Common myeloid progenitor, CD34-positive (primary cell): ENCODE data around the gene CCL27.

Experiments used
- CTCF ChIA-PET: fragments of 350-600 bp; sonication (Branson Sonifier 250); formaldehyde crosslinking; loops from one replicate; lab custom pipeline; 2021; ENCODE audit warnings: antibody characterized with exemption; lab: Charles Lee
- POLR2A ChIA-PET: fragments of 350-600 bp; sonication (Branson Sonifier 250); formaldehyde crosslinking; loops from one replicate; lab custom pipeline; 2021; ENCODE audit warnings: antibody characterized with exemption; lab: Charles Lee
- DNase-seq, 3 donors: peaks; one replicate each; pipeline versions ENCODE4 v3.0.0 to v3.0.0-alpha.2; 2013
- H3K27ac ChIP-seq, 2 experiments: 1 replicate in 1 of 2; 2 replicates in 1 of 2; pipeline ENCODE4 v1.7.0; 2013; ENCODE audit warnings: inconsistent platforms in 2 of 2, low read length in 2 of 2, mild to moderate bottlenecking in 2 of 2, low read depth in 1 of 2, moderate library complexity in 1 of 2; ENCODE audit not compliant: severe bottlenecking in 2 of 2, insufficient read depth in 1 of 2, poor library complexity in 1 of 2
- H3K27me3 ChIP-seq, 5 experiments: replicated peaks in 2 of 5; 1 replicate in 3 of 5; 2 replicates in 2 of 5; pipeline versions ENCODE4 v1.6.1 to v1.7.0; 2013; ENCODE audit warnings: low read length in 4 of 5, mild to moderate bottlenecking in 2 of 5, moderate library complexity in 2 of 5, inconsistent platforms in 1 of 5; ENCODE audit not compliant: insufficient read depth in 5 of 5, control insufficient read depth in 4 of 5
- H3K36me3 ChIP-seq, 4 experiments: 1 replicate in 2 of 4; 2 replicates in 2 of 4; pipeline versions ENCODE4 v1.6.1 to v1.7.0; 2013; ENCODE audit warnings: low read length in 3 of 4, control low read depth in 1 of 4, mild to moderate bottlenecking in 1 of 4; ENCODE audit not compliant: control insufficient read depth in 4 of 4, insufficient read depth in 4 of 4
- H3K4me1 ChIP-seq, 4 experiments: 1 replicate in 3 of 4; 2 replicates in 1 of 4; pipeline versions ENCODE4 v1.6.1 to v1.7.1; 2013; ENCODE audit warnings: low read length in 3 of 4, mild to moderate bottlenecking in 3 of 4, control low read depth in 1 of 4, inconsistent platforms in 1 of 4, moderate library complexity in 1 of 4; ENCODE audit not compliant: control insufficient read depth in 4 of 4, insufficient read depth in 4 of 4; ENCODE audit errors: control extremely low read depth in 1 of 4
- H3K4me3 ChIP-seq, 7 experiments: 1 replicate in 4 of 7; 2 replicates in 3 of 7; pipeline versions ENCODE4 v1.5.1 to v1.7.0; 2013; ENCODE audit warnings: mild to moderate bottlenecking in 7 of 7, low read length in 6 of 7, moderate library complexity in 6 of 7, inconsistent platforms in 2 of 7, low read depth in 2 of 7, control low read depth in 1 of 7; ENCODE audit not compliant: insufficient read depth in 4 of 7, control insufficient read depth in 1 of 7; ENCODE audit errors: extremely low read depth in 1 of 7
- H3K9me3 ChIP-seq, 5 experiments: 1 replicate in 4 of 5; 2 replicates in 1 of 5; pipeline versions ENCODE4 v1.6.1 to v1.7.1; 2013; ENCODE audit warnings: low read length in 4 of 5, mild to moderate bottlenecking in 2 of 5, inconsistent platforms in 1 of 5, low read depth in 1 of 5, moderate library complexity in 1 of 5; ENCODE audit not compliant: control insufficient read depth in 4 of 5, insufficient read depth in 2 of 5; ENCODE audit errors: control extremely low read depth in 1 of 5
- WGBS: methylation state at CpG from one replicate; pipeline ENCODE4 v1.1.5; 2013; ENCODE audit not compliant: insufficient coverage; 5-methylcytosine and 5-hydroxymethylcytosine counted together

The CCL27 gene

GRCh38 chr9:34629491-34629808 lies 33.0 kb downstream of the CCL27 start:
- no peak for DNase-seq
- Histone ChIP-seq H3K27ac (no peak overlapping the region), H3K4me1 (peaks cover 0 to 14% (median 7%) of the 10 kb centered on the region in 4 experiments), H3K36me3 (peaks cover 0 to under 1% (median 0%) of the 10 kb centered on the region in 4 experiments), H3K9me3 (no peaks in the 10 kb centered on the region), H3K4me3 (peak overlapping the region in 2 of 7 experiments; percentile 66), H3K27me3 (peaks cover 11 to 71% (median 35%) of the 10 kb centered on the region in 5 experiments)
- ChIA-PET POLR2A (no interaction called here), CTCF (interaction anchor here (1.2 to 10.7 kb wide), 4 partner anchors 9 to 19 kb away, joined by 4 to 293 read pairs (median 6); partner anchors contain the start of genes DCTN3, RPP25L and SIGMAR1)
- WGBS, result 31% methylated on average over 4 of the region's 5 CpGs

- Histone ChIP-seq H3K36me3 (no peaks in the 10 kb centered on the region), H3K27me3 (peaks cover 11 to 76% (median 39%) of the 10 kb centered on the region in 5 experiments), H3K4me1 (peaks cover 0 to 19% (median 8%) of the 10 kb centered on the region in 4 experiments), H3K4me3 (peak within 1 kb of the TSS in 6 of 7 experiments; percentile 23 to 66 (median 46)), H3K27ac (no peak within 1 kb of the TSS), H3K9me3 (no peaks in the 10 kb centered on the region)
- CTCF ChIA-PET, result interaction anchor here (0.5 to 10.7 kb wide), 5 partner anchors 9 to 27 kb away, joined by 4 to 293 read pairs (median 5); partner anchors contain the start of genes DCTN3, RPP25L and SIGMAR1
- peak in 2 of 3 donors; percentile 33 to 42 for DNase-seq
- 2% methylated on average over 51 of the region's 69 CpGs for WGBS
- POLR2A ChIA-PET, result no interaction called here
Observed at GRCh38 chr9:34628656-34629490, 33.6 kb downstream of the CCL27 start, which contains the start of gene ARID3C. Gene ARID3C, minus strand, starts transcription at chr9:34629066. Its CDS starts 1,052 bp downstream, at chr9:34628014.

GRCh38 chr9:34627716-34628655 lies 34.5 kb downstream of the CCL27 start:
- Histone ChIP-seq H3K4me3 (peak overlapping the region in 5 of 7 experiments; percentile 29 to 66 (median 57)), H3K9me3 (no peaks in the 10 kb centered on the region), H3K27me3 (peaks cover 11 to 85% (median 43%) of the 10 kb centered on the region in 5 experiments), H3K27ac (no peak overlapping the region), H3K4me1 (peaks cover 0 to 28% (median 9%) of the 10 kb centered on the region in 4 experiments), H3K36me3 (no peaks in the 10 kb centered on the region)
- DNase-seq, result no peak
- ChIA-PET POLR2A (no interaction called here), CTCF (interaction anchor here (1.3 to 10.7 kb wide), 4 partner anchors 10 to 18 kb away, joined by 4 to 293 read pairs (median 6); partner anchors contain the start of genes RPP25L and SIGMAR1)
- WGBS, result 26% methylated on average over 15 of the region's 20 CpGs

- no peaks in the 10 kb centered on the region for H3K36me3 ChIP-seq
Observed at GRCh38 chr9:34625186-34625486, 37.3 kb downstream of the CCL27 start.

GRCh38 chr9:34624475-34625185 lies 37.8 kb downstream of the CCL27 start:
- ChIA-PET CTCF (interaction anchor here (0.7 to 7.6 kb wide), 6 partner anchors 9 to 26 kb away, joined by 3 to 82 read pairs (median 3); partner anchors contain the start of gene GALT), POLR2A (interaction anchor here (0.7 kb wide), 1 partner anchor 11 kb away, joined by 3 read pairs; no protein-coding TSS in a partner anchor)

More at GRCh38 chr9:34625186-34625486, 37.3 kb downstream of the CCL27 start:
- peaks cover 0 to 33% (median 9%) of the 10 kb centered on the region in 4 experiments for H3K4me1 ChIP-seq
- POLR2A ChIA-PET, result interaction anchor here (0.7 kb wide), 1 partner anchor 11 kb away, joined by 3 read pairs; no protein-coding TSS in a partner anchor
- peaks cover 11 to 92% (median 49%) of the 10 kb centered on the region in 5 experiments for H3K27me3 ChIP-seq
- H3K9me3 ChIP-seq, result peaks cover 0 to 6% (median 0%) of the 10 kb centered on the region in 5 experiments
- no peak overlapping the region for H3K4me3 ChIP-seq
- WGBS, result 57% methylated on average over 1 of the region's 3 CpGs
- CTCF ChIA-PET, result interaction anchor here (1.1 to 7.6 kb wide), 4 partner anchors 8 to 25 kb away, joined by 3 to 82 read pairs (median 19); partner anchors contain the start of gene GALT
- no peak overlapping the region for H3K27ac ChIP-seq
- no peak for DNase-seq

More at GRCh38 chr9:34624475-34625185, 37.8 kb downstream of the CCL27 start:
- Histone ChIP-seq H3K36me3 (no peaks in the 10 kb centered on the region), H3K4me3 (no peak overlapping the region), H3K9me3 (peaks cover 0 to 6% (median 0%) of the 10 kb centered on the region in 5 experiments), H3K27ac (no peak overlapping the region), H3K4me1 (peaks cover 2 to 38% (median 13%) of the 10 kb centered on the region in 4 experiments), H3K27me3 (peaks cover 11 to 87% (median 47%) of the 10 kb centered on the region in 5 experiments)
- DNase-seq, result no peak
- 13% methylated on average over 36 of the region's 39 CpGs for WGBS
